GM19463 (cell line): Measurements from ENCODE around the gene NUBP1.
"Not testable (repeated sequence)": the region's sequence is repeated elsewhere in the genome, so short reads cannot be mapped to it uniquely, and the experiment has no call there.

Experiments
- ATAC-seq: cut with Tn5 transposase; IDR thresholded peaks from one replicate; pipeline ENCODE4 v1.9.1; 2021; ENCODE audit warnings: mild to moderate bottlenecking, moderate library complexity; ENCODE audit not compliant: unreplicated experiment

Gene NUBP1

GRCh38 chr16:10750793-10751192, 7.2 kb downstream of the NUBP1 start:
- ATAC-seq, result no peak

- no peak for ATAC-seq
Observed at GRCh38 chr16:10751291-10751697, 7.7 kb downstream of the NUBP1 start.

GRCh38 chr16:10752843-10753523, 9.3 kb downstream of the NUBP1 start:
- ATAC-seq, result peak; percentile 64

- no peak for ATAC-seq
Observed at GRCh38 chr16:10753670-10754069, 10.0 kb downstream of the NUBP1 start.

GRCh38 chr16:10754941-10755340, 11.3 kb downstream of the NUBP1 start:
- no peak for ATAC-seq

- ATAC-seq, result no peak
Observed at GRCh38 chr16:10756574-10756973, 12.9 kb downstream of the NUBP1 start.

- ATAC-seq, result no peak
Observed at GRCh38 chr16:10760858-10761257, 17.2 kb downstream of the NUBP1 start.

GRCh38 chr16:10761373-10761772, 17.7 kb downstream of the NUBP1 start:
- no peak for ATAC-seq

GRCh38 chr16:10762336-10763016, 18.8 kb downstream of the NUBP1 start:
- no peak for ATAC-seq

- no peak for ATAC-seq
Observed at GRCh38 chr16:10763456-10763855, 19.8 kb downstream of the NUBP1 start.

GRCh38 chr16:10765772-10766171, 22.1 kb downstream of the NUBP1 start:
- peak; percentile 91 for ATAC-seq

- no peak for ATAC-seq
Observed at GRCh38 chr16:10767127-10767526, 23.5 kb downstream of the NUBP1 start.

- no peak for ATAC-seq
Observed at GRCh38 chr16:10769381-10769780, 25.7 kb downstream of the NUBP1 start.

GRCh38 chr16:10770907-10771306, 27.3 kb downstream of the NUBP1 start:
- ATAC-seq, result no peak

GRCh38 chr16:10776280-10776679, 32.6 kb downstream of the NUBP1 start:
- peak; percentile 69 for ATAC-seq

GRCh38 chr16:10776923-10777322, 33.3 kb downstream of the NUBP1 start:
- not testable (repeated sequence) for ATAC-seq

- no peak for ATAC-seq
Observed at GRCh38 chr16:10777356-10777755, 33.7 kb downstream of the NUBP1 start.

GRCh38 chr16:10779908-10780307, 36.3 kb downstream of the NUBP1 start:
- ATAC-seq, result not testable (repeated sequence)

- no peak for ATAC-seq
Observed at GRCh38 chr16:10780628-10781027, 37.0 kb downstream of the NUBP1 start.

GRCh38 chr16:10782628-10783027, 39.0 kb downstream of the NUBP1 start:
- ATAC-seq, result no peak

- ATAC-seq, result no peak
Observed at GRCh38 chr16:10787304-10787703, 43.7 kb downstream of the NUBP1 start.

- not testable (repeated sequence) for ATAC-seq
Observed at GRCh38 chr16:10788630-10789029, 45.0 kb downstream of the NUBP1 start.

GRCh38 chr16:10791048-10791447, 47.4 kb downstream of the NUBP1 start:
- ATAC-seq, result no peak
